Activated CD8-positive, alpha-beta memory T cell treated with anti-CD3 and anti-CD28 coated beads, Interleukin-2, amount 50 U/mL, for 24 hours (primary cell): Measurements from ENCODE around the gene UBALD1.

Experiments used
- DNase-seq: peaks from one replicate; pipeline ENCODE4 v3.0.0-alpha.2; 2020; ENCODE audit errors: extremely low read depth

UBALD1 gene

DNA sequence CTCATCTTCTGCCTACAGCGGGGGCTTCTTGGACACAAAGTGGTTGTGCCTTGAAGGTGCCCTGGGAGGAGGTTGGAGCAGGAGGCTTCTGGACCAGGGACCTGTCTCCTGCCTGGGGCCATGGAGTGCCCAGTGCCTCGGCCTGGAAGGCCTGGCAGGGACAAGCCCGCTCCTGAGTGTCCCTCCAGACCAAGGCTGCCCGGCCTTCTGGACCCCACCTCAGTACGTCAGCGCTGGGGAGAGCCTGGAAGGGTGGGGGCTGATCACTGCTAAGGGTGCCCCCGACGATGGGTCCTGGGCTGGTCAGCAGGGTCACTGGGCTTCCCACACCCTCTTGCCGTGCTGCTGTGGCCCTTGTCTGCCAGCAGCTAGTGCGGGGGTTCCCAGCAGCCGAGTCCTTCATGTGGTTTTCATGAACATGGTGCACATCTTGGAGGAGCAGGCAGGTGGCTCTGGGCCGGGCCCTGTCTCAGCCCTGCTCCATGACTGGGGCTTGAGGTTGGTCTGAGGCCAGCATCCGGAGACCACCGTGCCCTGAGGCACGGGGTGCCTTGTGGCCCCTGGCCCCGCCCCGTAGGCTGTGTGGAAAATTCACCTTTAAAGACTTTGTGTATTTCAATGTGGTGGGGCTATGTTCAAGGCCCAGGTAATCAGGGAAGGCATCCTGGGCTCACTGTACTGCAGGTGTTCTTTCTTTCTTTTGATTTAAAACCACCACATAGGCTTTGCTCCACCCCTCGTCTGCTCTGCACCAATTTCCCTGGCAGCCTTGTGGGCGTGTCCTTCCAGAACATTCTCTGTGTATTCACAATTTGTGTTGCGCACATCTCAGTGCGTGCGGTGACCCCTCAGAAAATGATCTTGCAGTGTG is 32.3 kb upstream of the UBALD1 start:
- no peak for DNase-seq

DNA sequence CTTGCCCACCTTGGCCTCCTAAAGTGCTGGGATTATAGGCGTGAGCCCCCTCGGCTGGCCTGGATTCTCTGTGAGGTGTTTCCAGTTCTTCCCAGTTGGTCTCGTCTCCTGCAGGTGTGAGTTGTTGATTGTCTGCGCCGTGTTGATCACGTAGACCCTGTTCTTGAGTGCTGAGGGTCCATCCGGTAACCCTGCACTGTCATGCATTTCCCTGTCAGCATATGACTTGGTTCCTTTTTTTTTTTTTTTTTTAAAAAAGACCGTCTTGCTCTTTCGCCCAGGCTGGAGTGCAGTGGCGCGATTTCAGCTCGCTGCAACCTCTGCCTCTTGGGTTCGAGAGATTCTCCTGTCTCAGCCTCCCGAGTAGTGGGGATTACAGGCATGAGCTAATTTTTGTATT is 27.2 kb upstream of the UBALD1 start:
- DNase-seq: no peak

DNA sequence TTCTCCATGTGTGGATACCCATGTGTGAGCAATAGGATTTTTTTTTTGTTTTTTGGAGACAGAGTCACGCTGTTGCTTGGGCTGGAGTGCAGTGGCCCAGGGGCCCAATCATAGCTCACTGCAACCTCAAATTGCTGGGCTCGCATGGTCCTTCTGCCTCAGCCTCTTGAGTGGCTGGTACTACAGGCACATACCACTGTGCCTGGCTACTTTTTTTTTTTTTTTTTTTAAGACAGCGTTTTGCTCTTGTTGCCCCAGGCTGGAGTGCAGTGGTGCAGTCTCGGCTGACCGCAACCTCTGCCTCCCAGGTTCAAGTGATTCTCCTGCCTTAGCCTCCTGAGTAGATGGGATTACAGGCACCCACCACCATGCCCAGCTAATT is 26.6 kb upstream of the UBALD1 start:
- no peak for DNase-seq

DNA sequence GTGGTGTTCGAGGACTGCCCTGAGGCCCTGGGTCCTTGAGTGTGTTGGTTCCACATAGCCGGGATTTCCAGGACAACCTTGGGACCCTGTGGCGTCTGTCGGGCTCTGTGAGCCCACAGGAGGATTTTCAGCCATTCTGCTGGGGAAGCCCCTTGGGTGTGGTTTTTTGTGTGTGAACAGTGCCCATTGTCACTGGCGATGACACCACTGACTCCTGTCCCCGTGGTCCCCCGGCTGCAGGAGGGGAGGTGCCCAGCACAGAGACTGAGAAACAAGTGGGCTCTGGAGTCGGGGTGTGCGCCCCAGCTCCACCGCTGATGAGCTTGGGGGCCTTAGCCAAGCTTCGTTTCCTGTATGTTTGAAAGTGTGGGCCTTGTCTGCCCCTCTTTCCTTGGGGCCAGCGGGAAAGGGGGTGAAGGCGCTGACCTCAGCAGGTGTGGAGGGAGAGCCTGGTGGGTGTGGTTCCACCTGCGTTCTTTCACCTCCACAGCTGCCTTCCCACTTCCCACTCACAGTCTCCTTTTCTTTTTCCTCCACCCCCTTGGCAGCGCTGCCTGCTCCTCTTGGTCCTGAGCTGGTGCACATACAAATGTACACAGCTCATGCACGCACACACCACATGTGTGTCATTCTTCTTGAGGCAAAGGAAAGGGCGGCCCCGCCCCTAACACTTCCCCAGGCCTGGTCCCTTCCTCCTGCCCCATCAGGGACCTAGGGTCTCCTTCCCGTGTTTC is 26.1 kb upstream of the UBALD1 start:
- no peak for DNase-seq

DNA sequence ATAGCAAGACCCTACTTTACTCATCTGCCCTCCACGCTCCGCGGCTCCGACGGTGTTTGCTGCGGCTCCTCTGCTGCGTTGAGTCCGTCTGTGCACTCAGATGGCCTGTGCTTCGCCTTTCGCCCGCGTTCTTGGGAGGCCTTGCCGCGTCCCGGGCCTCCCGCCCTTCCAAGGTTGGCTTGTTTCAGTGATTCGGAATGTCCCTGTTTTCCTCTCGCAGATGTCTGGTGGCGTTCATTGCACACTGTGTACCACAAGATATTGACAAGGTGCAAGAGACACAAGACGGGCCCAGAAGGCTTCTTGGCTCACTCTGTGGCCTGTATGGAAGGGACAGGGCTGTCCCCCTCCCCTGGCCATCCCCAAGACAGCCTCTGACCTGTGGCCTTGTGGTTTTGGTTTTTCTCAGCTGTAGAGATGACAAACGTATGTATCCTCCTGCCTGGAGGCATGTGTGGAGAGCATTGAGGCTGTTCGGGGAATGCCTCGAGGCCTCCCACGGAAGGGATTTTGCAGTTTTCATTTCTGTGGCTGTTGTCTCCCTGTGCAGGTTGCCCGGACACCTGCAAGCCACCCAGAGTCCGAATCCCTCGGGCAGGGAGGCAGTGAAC is 25.3 kb upstream of the UBALD1 start:
- no peak for DNase-seq

DNA sequence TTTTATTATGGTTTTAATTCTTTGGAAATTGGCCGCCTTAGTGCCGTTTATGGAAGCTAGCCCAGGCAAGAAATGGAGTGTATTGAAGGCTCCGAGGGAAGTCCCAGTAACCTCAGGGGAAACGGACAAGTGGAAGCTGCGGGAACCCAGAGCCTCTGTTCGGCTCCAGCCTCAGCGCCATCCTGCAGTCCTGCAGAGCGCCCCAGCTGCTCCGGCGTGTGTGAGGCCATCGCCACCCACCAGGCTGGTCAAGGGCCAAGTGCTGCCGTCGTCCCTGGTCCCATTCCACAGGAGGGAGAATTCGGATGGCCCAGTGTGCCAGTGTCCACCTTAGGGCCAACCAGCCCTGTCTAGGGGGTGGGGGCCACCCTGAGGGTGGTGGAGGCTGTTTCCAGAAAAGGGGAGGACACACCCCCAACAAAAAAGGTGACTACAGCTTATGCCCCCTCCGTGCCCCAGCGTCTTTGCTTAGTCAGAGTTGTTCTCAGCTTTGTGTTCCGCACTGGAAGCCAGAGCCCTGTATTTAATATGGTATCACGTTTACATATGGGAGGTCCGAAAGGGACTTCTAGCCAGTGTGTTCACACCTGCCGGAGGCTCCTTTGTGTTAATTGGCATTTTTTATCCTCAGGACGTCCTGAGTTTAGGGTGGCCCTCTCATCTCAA is 22.9 kb upstream of the UBALD1 start:
- DNase-seq: no peak

DNA sequence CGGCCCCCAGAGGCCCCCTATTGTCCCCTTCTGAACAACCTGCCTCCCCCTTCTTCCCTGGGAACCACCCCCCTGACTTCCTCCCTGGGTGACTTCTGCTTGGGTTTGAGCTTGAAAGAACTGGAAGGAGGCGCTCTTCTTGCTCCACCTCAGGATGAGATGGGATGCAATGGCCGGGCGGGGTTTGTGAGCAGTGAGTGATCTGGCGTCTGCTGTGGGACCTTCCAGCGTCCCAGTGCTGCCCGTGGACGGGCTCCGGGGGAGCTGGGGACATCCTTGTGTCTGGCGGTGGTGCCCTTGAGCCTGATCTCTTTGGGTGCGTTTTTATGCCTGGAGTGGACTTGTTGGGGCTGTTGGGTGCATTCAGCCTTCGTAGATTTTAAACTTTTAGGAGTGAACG is 21.5 kb upstream of the UBALD1 start:
- DNase-seq: no peak

DNA sequence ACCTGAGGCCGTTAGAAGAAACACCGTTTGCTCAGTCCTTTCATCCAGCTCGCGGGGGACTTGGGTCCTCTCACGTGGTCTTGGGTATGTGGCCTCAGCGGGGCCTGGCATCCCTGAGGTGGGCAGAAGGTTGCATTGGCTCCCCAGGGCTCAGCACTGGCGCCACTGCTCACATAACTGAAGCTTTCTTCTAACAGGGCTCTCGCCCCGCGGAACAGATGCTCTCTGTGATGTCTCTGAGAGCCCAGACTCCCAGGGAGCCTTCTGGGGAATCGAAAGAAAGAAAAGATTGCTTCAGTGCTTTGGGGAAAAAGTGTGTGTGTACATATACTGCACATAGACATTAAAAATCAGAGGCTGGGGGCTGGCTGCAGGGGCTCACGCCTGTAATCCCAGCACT is 20.1 kb upstream of the UBALD1 start:
- DNase-seq: no peak

DNA sequence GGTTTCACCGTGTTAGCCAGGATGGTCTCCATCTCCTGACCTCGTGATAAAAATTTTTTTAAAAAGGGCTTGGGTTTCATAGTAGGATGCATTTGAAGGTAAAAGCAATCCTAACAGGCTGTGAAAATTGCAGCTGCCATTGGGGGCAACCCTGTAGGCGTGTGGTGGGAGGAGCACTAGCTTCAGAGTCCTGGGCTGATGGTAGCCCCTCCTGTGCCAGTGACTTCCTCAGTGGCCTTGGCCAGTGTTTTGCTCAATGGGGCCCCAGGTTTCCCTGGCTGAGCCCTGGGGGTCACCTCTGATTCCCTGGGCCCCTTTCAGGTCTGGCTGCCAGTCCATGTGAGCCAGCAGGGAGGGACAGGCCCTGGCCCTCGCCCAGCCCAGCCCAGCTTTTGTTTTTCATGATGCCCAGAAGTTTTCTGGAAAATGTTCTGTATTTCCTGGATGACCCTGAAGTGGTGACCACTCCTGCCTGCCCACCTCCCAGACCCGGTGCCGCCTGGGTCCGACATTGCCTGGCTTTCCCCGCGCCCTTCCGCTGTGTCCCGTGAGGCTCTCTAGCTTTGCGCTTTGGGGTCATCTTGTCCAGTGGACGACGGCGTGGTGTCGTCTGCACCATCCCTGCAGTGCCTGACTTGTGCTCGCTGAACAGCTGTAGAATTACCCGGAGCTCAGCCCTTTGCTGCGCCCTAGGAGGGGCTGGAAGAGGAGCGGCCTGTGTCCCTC is 19.4 kb upstream of the UBALD1 start:
- no peak for DNase-seq

DNA sequence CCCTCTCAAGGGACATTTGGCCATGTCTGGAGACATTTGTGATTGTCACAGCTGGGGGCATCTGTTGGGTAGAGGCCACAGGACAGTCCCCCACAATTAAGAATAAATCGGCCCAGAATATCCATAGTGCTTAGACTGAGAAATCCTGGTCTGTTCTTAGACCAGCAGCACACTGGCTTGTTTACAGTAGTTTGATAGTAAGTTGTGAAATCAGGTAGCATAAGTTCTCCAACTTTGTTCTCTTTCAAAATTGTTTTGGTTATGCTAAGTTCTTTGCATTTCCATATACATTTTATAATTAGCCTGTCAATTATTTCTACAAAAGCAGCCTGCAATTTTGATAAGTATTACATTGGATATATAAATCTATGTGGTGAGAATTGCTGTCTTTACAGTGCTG is 16.8 kb upstream of the UBALD1 start:
- no peak for DNase-seq

DNA sequence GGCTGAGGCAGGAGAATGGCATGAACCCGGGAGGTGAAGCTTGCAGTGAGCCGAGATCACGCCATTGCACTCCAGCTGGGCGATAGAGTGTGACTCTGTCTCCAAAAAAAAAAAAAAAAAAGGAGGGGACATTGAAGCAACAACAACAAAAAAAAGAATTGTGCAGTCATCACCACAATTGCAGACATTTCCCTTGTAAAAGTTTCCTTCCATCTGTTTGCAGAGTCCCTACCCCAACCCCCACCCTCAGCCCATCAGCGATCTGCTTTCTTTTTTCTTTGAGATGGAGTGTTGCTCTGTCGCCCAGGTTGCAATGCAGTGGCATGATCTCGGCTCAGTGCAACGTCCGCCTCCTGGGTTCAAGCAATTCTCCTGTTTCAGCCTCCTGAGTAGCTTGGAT is 13.6 kb upstream of the UBALD1 start:
- no peak for DNase-seq

DNA sequence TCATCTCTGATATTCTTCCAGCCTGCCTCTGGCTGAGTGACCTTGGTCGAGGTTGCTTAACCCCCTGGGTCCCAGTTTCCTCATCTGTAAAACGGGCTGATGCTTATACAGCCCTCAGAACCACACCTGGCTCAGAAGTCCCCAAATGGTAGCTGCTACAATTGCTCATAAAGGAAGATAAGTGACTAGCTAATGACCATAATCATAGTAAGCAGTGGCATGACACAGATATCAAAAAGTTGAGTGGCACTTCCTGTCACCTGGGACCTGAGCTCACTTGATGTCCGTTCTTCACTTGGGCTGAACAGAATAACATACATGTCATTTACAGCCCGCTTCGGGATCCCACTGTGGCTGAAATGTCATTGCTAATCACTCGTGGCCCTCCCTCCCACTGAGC is 11.7 kb upstream of the UBALD1 start:
- no peak for DNase-seq

DNA sequence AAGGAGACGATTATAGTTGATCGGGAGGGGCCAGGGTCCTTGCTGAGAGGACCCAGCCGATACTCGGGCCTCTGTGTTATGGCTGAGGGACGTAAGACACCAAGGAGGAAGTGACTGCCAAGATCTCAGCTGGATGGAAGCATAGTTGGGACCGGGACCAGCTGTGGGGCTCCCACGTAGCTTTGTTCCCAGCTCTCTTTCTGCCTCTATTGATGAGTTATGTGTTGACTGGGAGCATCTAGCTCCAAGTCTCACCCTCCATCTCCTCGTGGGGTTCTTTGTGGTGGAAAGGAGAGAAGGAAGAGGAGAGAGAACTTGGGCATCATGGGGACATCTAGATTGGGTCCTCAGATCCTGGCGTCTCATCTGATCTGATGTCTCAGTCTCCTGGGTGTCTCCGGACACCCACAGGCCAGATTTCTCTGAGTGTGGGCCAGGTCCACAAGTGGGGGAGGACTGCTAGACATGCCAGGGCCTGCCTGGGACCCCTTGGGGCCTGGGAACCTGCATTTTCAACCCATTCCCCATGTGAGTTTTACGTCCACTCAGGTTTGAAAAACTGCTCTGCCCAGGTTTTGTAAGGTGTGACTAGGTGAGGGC is 11.0 kb upstream of the UBALD1 start:
- no peak for DNase-seq

DNA sequence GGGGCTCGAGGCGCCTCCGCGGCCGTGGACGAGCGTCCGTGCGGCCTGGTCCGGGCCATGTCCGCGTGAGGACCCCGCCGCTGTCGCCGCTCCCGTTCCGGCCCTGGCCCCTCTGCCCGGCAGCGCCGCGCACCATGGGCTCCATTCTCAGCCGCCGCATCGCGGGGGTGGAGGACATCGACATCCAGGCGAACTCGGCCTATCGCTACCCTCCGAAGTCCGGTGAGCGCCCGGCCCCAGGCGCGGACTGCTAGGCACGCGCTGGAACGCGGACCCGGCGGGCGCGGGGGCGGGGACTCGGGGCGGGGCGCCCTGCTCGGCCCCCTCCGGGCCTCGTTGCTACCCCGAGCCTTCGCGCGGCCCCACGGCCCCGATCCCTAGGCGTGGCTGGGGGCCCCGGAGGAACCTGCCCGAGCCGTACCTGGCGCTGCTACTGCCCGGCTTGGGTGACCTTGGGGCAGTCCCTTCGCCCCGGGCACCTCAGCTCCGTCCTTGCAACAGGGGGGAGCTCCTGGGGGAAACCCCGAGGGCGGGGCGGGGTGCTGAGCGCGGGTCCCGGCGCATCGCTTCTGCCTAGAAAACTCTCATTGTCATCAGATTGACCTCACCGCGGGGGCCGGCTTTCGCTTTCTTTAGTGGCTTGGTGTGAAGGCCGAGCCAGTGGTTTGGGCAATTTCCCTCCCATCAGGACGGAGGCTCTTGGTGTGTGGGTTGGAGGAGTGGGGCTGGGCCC is 10.3 kb upstream of the UBALD1 start:
- DNase-seq: peak; percentile 44

DNA sequence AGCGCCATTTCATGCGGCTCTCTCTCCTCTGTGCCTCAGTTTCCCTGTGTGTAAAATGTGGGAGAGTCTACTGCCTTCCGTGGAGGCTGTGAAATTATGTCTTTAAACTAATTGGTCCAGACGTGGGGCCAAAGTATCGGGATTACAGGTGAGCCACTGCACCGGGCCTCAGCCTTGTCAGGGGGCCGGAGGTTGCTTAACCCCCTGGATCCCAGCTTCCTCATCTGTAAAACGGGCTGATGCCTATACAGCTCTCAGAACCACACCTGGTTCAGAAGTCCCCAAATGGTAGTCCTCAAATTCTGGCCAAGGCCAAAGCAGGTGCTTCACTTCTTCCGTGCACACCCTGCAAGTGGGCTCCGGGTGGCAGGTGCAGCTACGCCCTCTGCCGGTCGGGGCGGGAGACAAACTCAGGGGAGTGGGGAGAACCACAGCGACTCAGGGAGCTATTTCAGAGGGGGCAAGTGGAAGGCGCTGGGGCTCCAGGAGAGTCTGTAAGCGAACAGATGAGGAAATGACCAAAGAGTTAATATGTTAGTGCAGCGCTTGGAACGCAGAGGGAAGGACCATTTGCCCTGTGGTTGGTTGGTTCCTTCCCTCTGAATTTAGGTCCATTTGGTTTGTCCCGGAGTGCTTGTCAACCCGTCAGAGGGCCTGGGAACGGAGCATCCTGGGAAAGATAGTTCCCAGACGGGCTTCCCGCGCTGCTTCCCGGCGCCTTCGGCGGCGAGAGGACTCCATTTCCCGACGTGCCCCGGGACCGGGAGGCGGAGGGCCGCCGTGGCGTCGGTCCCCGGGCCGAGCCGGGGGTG is 9.5 kb upstream of the UBALD1 start, which contains the start of gene MGRN1:
Gene MGRN1 (plus strand): TSS at position 812 of the 812 bp plus-strand sequence. CDS start 135 bp downstream, outside the sequence.
- peak; percentile 76 for DNase-seq

DNA sequence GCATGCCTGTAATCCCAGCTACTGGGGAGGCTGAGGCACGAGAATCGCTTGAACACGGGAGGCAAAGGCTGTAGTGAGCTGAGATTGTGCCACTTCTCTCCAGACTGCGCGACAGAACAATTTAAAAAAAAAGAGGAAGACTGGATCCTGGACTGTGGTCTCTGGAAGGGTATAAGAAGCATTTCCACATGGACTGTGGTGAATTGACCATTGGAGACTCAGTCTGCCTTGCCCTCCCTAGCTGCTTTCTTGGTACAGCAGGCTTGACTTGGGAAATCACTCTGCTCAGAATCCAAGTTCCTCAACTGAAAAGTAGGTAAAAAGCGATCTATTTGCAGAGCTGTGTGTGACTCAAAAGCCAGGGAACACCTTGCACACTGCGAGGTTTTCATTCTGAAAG is 8.9 kb upstream of the UBALD1 start:
- DNase-seq: no peak

DNA sequence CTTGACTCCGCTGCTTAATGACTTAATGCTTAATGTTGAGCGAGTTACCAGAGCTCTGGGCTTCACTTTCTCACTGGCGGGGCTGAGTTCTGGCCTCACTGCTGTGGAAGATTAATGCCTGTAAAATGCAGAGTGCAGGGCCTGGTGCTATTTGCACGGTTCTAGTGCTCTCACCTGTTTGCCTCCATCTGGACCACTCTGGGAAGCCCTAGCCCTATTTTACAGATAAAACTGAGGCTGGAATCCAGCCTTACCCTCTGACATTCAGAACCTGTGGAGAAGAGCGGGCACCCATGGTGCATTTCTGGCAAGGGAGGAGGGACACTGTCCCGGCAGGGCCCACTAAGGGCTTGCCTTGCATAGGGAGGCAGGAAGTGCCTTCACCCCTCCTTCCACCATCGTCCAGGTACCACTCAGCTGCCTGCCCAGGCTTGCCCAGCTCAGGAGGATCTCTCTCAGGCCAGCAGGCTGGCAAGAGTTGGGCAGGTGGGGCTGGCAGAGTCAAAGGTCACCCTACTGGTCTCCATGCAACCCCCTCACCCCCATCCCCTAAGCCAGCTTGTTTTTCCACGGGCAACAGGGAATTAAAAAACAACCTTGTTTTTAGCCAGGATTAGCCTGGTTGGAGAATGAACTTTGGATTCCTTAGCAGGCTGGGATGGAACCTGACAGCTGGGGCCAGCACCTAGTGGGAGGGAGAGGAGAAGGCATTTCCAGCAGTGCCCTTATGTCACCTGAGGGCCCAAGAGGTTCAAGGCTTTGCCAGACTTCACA is 4.1 kb upstream of the UBALD1 start:
- no peak for DNase-seq

DNA sequence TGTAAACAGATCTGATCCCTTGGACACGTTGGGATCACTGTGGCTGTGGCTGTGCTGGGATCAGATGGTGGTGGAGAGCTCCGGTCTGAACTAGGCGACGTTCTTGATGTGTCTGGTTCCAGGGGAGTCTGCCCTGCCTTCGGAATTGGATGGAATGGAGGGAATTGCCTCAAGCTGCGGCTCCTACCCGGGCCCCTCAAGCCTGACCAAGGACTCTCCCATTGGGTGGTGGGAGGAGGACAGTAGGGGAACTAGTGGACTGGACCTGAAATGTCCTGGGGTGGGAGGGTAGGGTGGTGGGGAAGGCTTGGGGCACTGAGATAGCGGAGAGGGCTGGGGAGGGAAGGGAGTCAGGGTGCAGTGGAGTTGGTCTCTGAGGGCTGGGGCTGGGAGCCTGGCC is 3.2 kb upstream of the UBALD1 start:
- no peak for DNase-seq
